ENCODE results near the gene NEBL.

Gene NEBL

GRCh38 chr10:20885678-20886077 is 11.4 kb downstream of the NEBL start (continued):
- TF ChIP-seq, protein P1, sequence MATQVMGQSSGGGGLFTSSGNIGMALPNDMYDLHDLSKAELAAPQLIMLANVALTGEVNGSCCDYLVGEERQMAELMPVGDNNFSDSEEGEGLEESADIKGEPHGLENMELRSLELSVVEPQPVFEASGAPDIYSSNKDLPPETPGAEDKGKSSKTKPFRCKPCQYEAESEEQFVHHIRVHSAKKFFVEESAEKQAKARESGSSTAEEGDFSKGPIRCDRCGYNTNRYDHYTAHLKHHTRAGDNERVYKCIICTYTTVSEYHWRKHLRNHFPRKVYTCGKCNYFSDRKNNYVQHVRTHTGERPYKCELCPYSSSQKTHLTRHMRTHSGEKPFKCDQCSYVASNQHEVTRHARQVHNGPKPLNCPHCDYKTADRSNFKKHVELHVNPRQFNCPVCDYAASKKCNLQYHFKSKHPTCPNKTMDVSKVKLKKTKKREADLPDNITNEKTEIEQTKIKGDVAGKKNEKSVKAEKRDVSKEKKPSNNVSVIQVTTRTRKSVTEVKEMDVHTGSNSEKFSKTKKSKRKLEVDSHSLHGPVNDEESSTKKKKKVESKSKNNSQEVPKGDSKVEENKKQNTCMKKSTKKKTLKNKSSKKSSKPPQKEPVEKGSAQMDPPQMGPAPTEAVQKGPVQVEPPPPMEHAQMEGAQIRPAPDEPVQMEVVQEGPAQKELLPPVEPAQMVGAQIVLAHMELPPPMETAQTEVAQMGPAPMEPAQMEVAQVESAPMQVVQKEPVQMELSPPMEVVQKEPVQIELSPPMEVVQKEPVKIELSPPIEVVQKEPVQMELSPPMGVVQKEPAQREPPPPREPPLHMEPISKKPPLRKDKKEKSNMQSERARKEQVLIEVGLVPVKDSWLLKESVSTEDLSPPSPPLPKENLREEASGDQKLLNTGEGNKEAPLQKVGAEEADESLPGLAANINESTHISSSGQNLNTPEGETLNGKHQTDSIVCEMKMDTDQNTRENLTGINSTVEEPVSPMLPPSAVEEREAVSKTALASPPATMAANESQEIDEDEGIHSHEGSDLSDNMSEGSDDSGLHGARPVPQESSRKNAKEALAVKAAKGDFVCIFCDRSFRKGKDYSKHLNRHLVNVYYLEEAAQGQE (tag by site-specific recombination; IDR thresholded peaks at IDR 0.05), result no peak
- TF ChIP-seq ZNF639 (tag by site-specific recombination; IDR thresholded peaks at IDR 0.05) (peak; percentile 96), KLF9 (tag by site-specific recombination; IDR thresholded peaks at IDR 0.05; ENCODE audit: low read depth) (peak; percentile 27; the same call in 1 of the 2 replicates), ZNF558 (tag by site-specific recombination; IDR thresholded peaks at IDR 0.05) (peak; percentile 69; the same call in 1 of the 2 replicates), ZNF530 (tag by site-specific recombination; IDR thresholded peaks at IDR 0.05; ENCODE audit: low read depth) (no peak), ZNF843 (tag by site-specific recombination; IDR thresholded peaks at IDR 0.05) (peak; percentile 95), ZBTB10 (tag by site-specific recombination; IDR thresholded peaks at IDR 0.05) (no peak), ZNF571 (tag by site-specific recombination; IDR thresholded peaks at IDR 0.05) (no peak), KLF10 (tag by site-specific recombination; IDR thresholded peaks at IDR 0.05) (peak; percentile 80), ZNF501 (tag by site-specific recombination; IDR thresholded peaks at IDR 0.05) (0 out of 2 replicates have a peak, but pooled peaks have one; percentile 63), IKZF3 (tag by site-specific recombination; IDR thresholded peaks at IDR 0.05) (peak; percentile 89; the same call in 1 of the 2 replicates), ZNF747 (tag by site-specific recombination; IDR thresholded peaks at IDR 0.05) (no peak), ZBTB21 (tag by site-specific recombination; IDR thresholded peaks at IDR 0.05) (peak; percentile 87), ZBTB17 (tag by site-specific recombination; IDR thresholded peaks at IDR 0.05) (peak; percentile 78), ZNF768 (tag by site-specific recombination; IDR thresholded peaks at IDR 0.05) (no peak), ZNF37A (tag by site-specific recombination; IDR thresholded peaks at IDR 0.05) (no peak), ZNF624 (tag by site-specific recombination; IDR thresholded peaks at IDR 0.05) (no peak), ZNF692 (tag by site-specific recombination; IDR thresholded peaks at IDR 0.05) (peak; percentile 83), ZNF600 (tag by site-specific recombination; IDR thresholded peaks at IDR 0.05) (peak; percentile 76), ZBTB48 (tag by site-specific recombination; IDR thresholded peaks at IDR 0.05) (no peak), ZNF211 (tag by site-specific recombination; IDR thresholded peaks at IDR 0.05; ENCODE audit: low read depth) (no peak), ZNF146 (tag by site-specific recombination; IDR thresholded peaks at IDR 0.05) (0 out of 2 replicates have a peak, but pooled peaks have one; percentile 36)
- TF ChIP-seq, protein P2, sequence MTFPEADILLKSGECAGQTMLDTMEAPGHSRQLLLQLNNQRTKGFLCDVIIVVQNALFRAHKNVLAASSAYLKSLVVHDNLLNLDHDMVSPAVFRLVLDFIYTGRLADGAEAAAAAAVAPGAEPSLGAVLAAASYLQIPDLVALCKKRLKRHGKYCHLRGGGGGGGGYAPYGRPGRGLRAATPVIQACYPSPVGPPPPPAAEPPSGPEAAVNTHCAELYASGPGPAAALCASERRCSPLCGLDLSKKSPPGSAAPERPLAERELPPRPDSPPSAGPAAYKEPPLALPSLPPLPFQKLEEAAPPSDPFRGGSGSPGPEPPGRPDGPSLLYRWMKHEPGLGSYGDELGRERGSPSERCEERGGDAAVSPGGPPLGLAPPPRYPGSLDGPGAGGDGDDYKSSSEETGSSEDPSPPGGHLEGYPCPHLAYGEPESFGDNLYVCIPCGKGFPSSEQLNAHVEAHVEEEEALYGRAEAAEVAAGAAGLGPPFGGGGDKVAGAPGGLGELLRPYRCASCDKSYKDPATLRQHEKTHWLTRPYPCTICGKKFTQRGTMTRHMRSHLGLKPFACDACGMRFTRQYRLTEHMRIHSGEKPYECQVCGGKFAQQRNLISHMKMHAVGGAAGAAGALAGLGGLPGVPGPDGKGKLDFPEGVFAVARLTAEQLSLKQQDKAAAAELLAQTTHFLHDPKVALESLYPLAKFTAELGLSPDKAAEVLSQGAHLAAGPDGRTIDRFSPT (tag by site-specific recombination; IDR thresholded peaks at IDR 0.05), result peak; percentile 88
- TF ChIP-seq, protein P3, sequence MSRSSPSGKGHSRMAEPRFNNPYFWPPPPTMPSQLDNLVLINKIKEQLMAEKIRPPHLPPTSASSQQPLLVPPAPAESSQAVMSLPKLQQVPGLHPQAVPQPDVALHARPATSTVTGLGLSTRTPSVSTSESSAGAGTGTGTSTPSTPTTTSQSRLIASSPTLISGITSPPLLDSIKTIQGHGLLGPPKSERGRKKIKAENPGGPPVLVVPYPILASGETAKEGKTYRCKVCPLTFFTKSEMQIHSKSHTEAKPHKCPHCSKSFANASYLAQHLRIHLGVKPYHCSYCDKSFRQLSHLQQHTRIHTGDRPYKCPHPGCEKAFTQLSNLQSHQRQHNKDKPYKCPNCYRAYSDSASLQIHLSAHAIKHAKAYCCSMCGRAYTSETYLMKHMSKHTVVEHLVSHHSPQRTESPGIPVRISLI (tag by site-specific recombination; IDR thresholded peaks at IDR 0.05), result peak; percentile 98
- TF ChIP-seq, protein P4, sequence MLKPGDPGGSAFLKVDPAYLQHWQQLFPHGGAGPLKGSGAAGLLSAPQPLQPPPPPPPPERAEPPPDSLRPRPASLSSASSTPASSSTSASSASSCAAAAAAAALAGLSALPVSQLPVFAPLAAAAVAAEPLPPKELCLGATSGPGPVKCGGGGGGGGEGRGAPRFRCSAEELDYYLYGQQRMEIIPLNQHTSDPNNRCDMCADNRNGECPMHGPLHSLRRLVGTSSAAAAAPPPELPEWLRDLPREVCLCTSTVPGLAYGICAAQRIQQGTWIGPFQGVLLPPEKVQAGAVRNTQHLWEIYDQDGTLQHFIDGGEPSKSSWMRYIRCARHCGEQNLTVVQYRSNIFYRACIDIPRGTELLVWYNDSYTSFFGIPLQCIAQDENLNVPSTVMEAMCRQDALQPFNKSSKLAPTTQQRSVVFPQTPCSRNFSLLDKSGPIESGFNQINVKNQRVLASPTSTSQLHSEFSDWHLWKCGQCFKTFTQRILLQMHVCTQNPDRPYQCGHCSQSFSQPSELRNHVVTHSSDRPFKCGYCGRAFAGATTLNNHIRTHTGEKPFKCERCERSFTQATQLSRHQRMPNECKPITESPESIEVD (tag by site-specific recombination; IDR thresholded peaks at IDR 0.05), result peak; percentile 97

Measured in HEK293 (cell line).